HepG2 (cell line): Measurements from ENCODE around the gene EEF2. TPM values are rescaled to one million over a fixed set of nuclear protein-coding genes. Genes with fewer than 3 reads are reported as not detected.

Experiments used
- ATF7 ChIP-seq, 2 experiments: fragments of 450-650 bp in 1 of 2; sonication (generic) in 1 of 2; formaldehyde crosslinking in 1 of 2; IDR thresholded peaks; 2 replicates each; pipeline versions ENCODE4 v1.4.0 to v1.6.1; 2016 to 2020; ENCODE audit warnings: antibody characterized with exemption in 1 of 2, mild to moderate bottlenecking in 1 of 2, missing genetic modification reagents in 1 of 2
- BCL6 ChIP-seq: IDR thresholded peaks from 2 replicates; pipeline ENCODE4 v1.6.1; 2016; ENCODE audit warnings: missing genetic modification reagents, missing compliant biosample characterization
- CSRNP1 ChIP-seq: sonication (generic); formaldehyde crosslinking; IDR thresholded peaks from 2 replicates; pipeline ENCODE4 v1.8.1; 2023; ENCODE audit warnings: mild to moderate bottlenecking, missing genetic modification reagents
- HMG20A ChIP-seq: IDR thresholded peaks from 2 replicates; pipeline ENCODE4 v1.6.1; 2016; ENCODE audit warnings: borderline replicate concordance
- PAXIP1 ChIP-seq: sonication (generic); formaldehyde crosslinking; conservative IDR thresholded peaks from 2 replicates; pipeline ENCODE4 v1.4.0; 2020; ENCODE audit warnings: mild to moderate bottlenecking, missing genetic modification reagents, moderate library complexity
- PCBP2 ChIP-seq: fragments of 200-400 bp; formaldehyde crosslinking; optimal IDR thresholded peaks from 2 replicates; pipeline ENCODE3; 2018; ENCODE audit warnings: low read length, low read depth; ENCODE audit not compliant: poor library complexity, severe bottlenecking
- PHF21A ChIP-seq: sonication (generic); formaldehyde crosslinking; IDR thresholded peaks from 2 replicates; pipeline ENCODE4 v1.5.0; 2020; ENCODE audit warnings: mild to moderate bottlenecking, missing genetic modification reagents
- RORA ChIP-seq: sonication (generic); formaldehyde crosslinking; IDR thresholded peaks from 2 replicates; pipeline ENCODE4 v1.5.0; 2020; ENCODE audit warnings: mild to moderate bottlenecking, missing genetic modification reagents, moderate library complexity
- SALL2 ChIP-seq: sonication (generic); formaldehyde crosslinking; IDR thresholded peaks from 2 replicates; pipeline ENCODE4 v1.8.1; 2023; ENCODE audit warnings: mild to moderate bottlenecking, missing genetic modification reagents, inconsistent platforms
- SNRNP70 ChIP-seq: fragments of 200-400 bp; formaldehyde crosslinking; IDR thresholded peaks from 2 replicates; pipeline ENCODE4 v1.6.1; 2017; ENCODE audit warnings: mild to moderate bottlenecking, low read depth, low read length, moderate library complexity
- TEAD2 ChIP-seq: sonication (generic); formaldehyde crosslinking; IDR thresholded peaks from 2 replicates; pipeline ENCODE4 v1.9.0; 2021; ENCODE audit warnings: missing genetic modification reagents
- XRCC5 ChIP-seq: fragments of 200-400 bp; formaldehyde crosslinking; optimal IDR thresholded peaks from 2 replicates; pipeline ENCODE3; 2017; ENCODE audit warnings: mild to moderate bottlenecking, low read length
- ZNF263 ChIP-seq: sonication (generic); formaldehyde crosslinking; IDR thresholded peaks from 2 replicates; pipeline ENCODE4 v1.4.0; 2020; ENCODE audit warnings: missing genetic modification reagents
- ZNF570 ChIP-seq: sonication (generic); formaldehyde crosslinking; IDR thresholded peaks from 2 replicates; pipeline ENCODE4 v1.4.0; 2020; ENCODE audit warnings: mild to moderate bottlenecking, missing genetic modification reagents, borderline replicate concordance
- polyA plus RNA-seq, 8 experiments: library from polyadenylated mRNA; depleted of rRNA in 3 of 8; stranded (reverse) in 7 of 8; unstranded in 1 of 8; fragments of >200 nt; fragmentation: Illumina TruSeq in 4 of 8; extraction: Trizol in 4 of 8; gene quantifications; 2 replicates each; pipeline versions ENCODE4 v1.2.1 to v1.2.3, GENCODE V29; 2011 to 2016; ENCODE audit warnings: low read depth in 4 of 8, missing spikeins in 1 of 8, mixed read lengths in 1 of 8; ENCODE audit not compliant: insufficient read depth in 1 of 8
- total RNA-seq, 5 experiments: library from RNA; depleted of rRNA; stranded (reverse); fragments of >200 nt; fragmentation: Illumina TruSeq; extraction: Trizol; gene quantifications; 2 replicates each; pipeline ENCODE4 v1.2.3, GENCODE V29; 2016; ENCODE audit warnings: low read depth in 1 of 5
- TF ChIP-seq, protein P1 (sequence below): sonication (generic); formaldehyde crosslinking; IDR thresholded peaks from 2 replicates; pipeline ENCODE4 v1.4.0; 2020; ENCODE audit warnings: missing genetic modification reagents
- TF ChIP-seq, protein P2 (sequence below): sonication (generic); formaldehyde crosslinking; IDR thresholded peaks from 2 replicates; pipeline ENCODE4 v1.5.0; 2020; ENCODE audit warnings: missing genetic modification reagents

The EEF2 gene
- total and polyA plus RNA-seq, 2 of the 13 experiments (the other 11 are each of a cell fraction or from before 2014, with no cell fraction given): 1,441 to 1,777 TPM

DNA sequence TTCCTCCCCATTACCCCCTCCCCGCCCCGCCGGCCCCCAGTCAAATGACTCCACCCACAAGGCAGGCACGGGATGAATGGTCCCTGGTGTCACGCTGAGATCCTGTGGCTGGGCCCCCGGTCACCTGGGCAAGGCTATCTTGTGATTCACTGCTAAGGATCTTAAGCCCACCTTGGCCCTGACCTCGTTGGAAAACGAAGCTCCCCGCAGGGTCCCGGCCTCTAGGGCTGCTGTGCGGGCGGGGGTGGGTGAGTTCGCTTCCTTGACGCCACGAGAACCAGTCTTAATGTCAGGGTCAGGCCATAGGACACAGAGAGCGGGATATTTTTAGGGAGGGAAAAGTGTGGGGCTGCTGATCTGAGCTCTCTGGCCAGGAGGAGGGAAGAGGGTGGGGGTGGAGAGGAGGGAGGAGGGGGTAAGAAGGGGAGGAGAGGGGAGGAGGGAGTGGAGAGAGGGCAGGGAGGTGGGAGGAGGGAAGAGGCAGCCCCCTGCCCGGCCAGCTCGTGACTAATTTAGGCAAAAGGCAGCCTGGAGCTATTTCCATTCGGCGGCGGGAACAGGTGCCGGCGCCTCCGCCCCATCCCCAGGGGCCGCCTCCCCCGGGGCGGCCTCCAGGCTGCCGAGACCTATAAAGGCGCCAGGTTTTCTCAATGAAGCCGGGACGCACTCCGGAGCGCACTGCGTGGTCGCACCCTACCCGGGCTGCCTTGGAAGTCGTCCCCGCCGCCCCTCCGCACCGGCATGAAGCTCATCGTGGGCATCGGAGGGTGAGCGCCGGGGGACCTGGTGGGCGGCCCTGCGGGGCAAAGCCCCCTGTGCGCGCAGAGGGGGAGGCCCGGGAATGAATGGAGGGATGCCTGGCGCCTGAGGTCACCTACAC, 52.1 kb downstream of the EEF2 start, which contains the start of gene NMRK2 (continued):
- TF ChIP-seq PAXIP1 (CRISPR knock-in tag) (no peak), PCBP2 (no peak), BCL6 (CRISPR knock-in tag) (no peak), HMG20A (CRISPR knock-in tag) (no peak), XRCC5 (no peak), PHF21A (CRISPR knock-in tag) (no peak), ZNF570 (CRISPR knock-in tag) (no peak), RORA (CRISPR knock-in tag) (no peak), SNRNP70 (no peak), TEAD2 (CRISPR knock-in tag) (no peak), CSRNP1 (CRISPR knock-in tag) (no peak), ATF7 (IDR thresholded peaks at IDR 0.05) (no peak), ATF7 (CRISPR knock-in tag; IDR thresholded peaks at IDR 0.05) (no peak), ZNF263 (CRISPR knock-in tag) (no peak), SALL2 (CRISPR knock-in tag) (no peak)
- TF ChIP-seq, protein P1, sequence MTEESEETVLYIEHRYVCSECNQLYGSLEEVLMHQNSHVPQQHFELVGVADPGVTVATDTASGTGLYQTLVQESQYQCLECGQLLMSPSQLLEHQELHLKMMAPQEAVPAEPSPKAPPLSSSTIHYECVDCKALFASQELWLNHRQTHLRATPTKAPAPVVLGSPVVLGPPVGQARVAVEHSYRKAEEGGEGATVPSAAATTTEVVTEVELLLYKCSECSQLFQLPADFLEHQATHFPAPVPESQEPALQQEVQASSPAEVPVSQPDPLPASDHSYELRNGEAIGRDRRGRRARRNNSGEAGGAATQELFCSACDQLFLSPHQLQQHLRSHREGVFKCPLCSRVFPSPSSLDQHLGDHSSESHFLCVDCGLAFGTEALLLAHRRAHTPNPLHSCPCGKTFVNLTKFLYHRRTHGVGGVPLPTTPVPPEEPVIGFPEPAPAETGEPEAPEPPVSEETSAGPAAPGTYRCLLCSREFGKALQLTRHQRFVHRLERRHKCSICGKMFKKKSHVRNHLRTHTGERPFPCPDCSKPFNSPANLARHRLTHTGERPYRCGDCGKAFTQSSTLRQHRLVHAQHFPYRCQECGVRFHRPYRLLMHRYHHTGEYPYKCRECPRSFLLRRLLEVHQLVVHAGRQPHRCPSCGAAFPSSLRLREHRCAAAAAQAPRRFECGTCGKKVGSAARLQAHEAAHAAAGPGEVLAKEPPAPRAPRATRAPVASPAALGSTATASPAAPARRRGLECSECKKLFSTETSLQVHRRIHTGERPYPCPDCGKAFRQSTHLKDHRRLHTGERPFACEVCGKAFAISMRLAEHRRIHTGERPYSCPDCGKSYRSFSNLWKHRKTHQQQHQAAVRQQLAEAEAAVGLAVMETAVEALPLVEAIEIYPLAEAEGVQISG (CRISPR knock-in tag): no peak
- TF ChIP-seq, protein P2, sequence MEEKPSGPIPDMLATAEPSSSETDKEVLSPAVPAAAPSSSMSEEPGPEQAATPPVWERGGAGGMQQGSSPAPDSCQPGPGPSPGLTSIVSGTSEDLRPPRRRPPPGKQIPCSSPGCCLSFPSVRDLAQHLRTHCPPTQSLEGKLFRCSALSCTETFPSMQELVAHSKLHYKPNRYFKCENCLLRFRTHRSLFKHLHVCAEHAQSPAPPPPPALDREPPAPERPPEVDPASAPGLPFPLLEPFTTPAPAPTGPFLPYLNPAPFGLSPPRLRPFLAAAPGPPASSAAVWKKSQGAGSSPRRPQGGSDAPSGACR (CRISPR knock-in tag): no peak
